ENCODE data around the gene CUL4A. TPM values are rescaled to one million over a fixed set of nuclear protein-coding genes. Genes with fewer than 3 reads are reported as not detected.
A peak's percentile ranks its signal among the peaks of the same experiment; 100 is the strongest.
"Not testable (repeated sequence)": the region's sequence is repeated elsewhere in the genome, so short reads cannot be mapped to it uniquely, and the experiment has no call there.

CUL4A gene
- total RNA-seq, 1 donor from 2014 or later, result 79.4 TPM

GRCh38 chr13:113233101-113233500, 23.7 kb downstream of the CUL4A start:
- DNase-seq (ENCODE audit: low read depth in 2 of 2), result no peak

- DNase-seq (ENCODE audit: low read depth in 2 of 2), result no peak
Observed at GRCh38 chr13:113238536-113238935, 29.1 kb downstream of the CUL4A start.

GRCh38 chr13:113239357-113239756, 29.9 kb downstream of the CUL4A start:
- DNase-seq (ENCODE audit: low read depth in 2 of 2), result no peak

GRCh38 chr13:113239986-113240385, 30.6 kb downstream of the CUL4A start:
- no peak for DNase-seq (ENCODE audit: low read depth in 2 of 2)

GRCh38 chr13:113241623-113242022, 32.2 kb downstream of the CUL4A start:
- DNase-seq (ENCODE audit: low read depth in 2 of 2), result not testable (repeated sequence)

- no peak for DNase-seq (ENCODE audit: low read depth in 2 of 2)
Observed at GRCh38 chr13:113243847-113244246, 34.4 kb downstream of the CUL4A start.

GRCh38 chr13:113245849-113246796, 36.7 kb downstream of the CUL4A start:
- DNase-seq (ENCODE audit: low read depth in 2 of 2), result peak in 1 of 2 donors; percentile 21

GRCh38 chr13:113252516-113253095, 43.2 kb downstream of the CUL4A start:
- DNase-seq (ENCODE audit: low read depth in 2 of 2), result no peak

GRCh38 chr13:113257908-113258307, 48.5 kb downstream of the CUL4A start:
- not testable (repeated sequence) for DNase-seq (ENCODE audit: low read depth in 2 of 2)

- no peak for DNase-seq (ENCODE audit: low read depth in 2 of 2)
Observed at GRCh38 chr13:113258321-113259054, 49.1 kb downstream of the CUL4A start.

GRCh38 chr13:113260996-113261395, 51.6 kb downstream of the CUL4A start:
- DNase-seq (ENCODE audit: low read depth in 2 of 2), result no peak

GRCh38 chr13:113263016-113263415, 53.6 kb downstream of the CUL4A start:
- not testable (repeated sequence) for DNase-seq (ENCODE audit: low read depth in 2 of 2)

GRCh38 chr13:113267642-113268405, 58.4 kb downstream of the CUL4A start:
- no peak for DNase-seq (ENCODE audit: low read depth in 2 of 2)

- DNase-seq (ENCODE audit: low read depth in 2 of 2), result no peak
Observed at GRCh38 chr13:113272031-113272430, 62.6 kb downstream of the CUL4A start.

- no peak for DNase-seq (ENCODE audit: low read depth in 2 of 2)
Observed at GRCh38 chr13:113272701-113273181, 63.3 kb downstream of the CUL4A start.

- no peak for DNase-seq (ENCODE audit: low read depth in 2 of 2)
Observed at GRCh38 chr13:113273321-113273720, 63.9 kb downstream of the CUL4A start.

GRCh38 chr13:113273851-113274590, 64.6 kb downstream of the CUL4A start:
- DNase-seq (ENCODE audit: low read depth in 2 of 2), result peak in 1 of 2 donors; percentile 57

- no peak for DNase-seq (ENCODE audit: low read depth in 2 of 2)
Observed at GRCh38 chr13:113274721-113275120, 65.3 kb downstream of the CUL4A start.

- DNase-seq (ENCODE audit: low read depth in 2 of 2), result peak; percentile 65 to 71
Observed at GRCh38 chr13:113275387-113275786, 66.0 kb downstream of the CUL4A start.

GRCh38 chr13:113280126-113280525, 70.7 kb downstream of the CUL4A start:
- DNase-seq (ENCODE audit: low read depth in 2 of 2), result no peak

All from lung microvascular endothelial cell (primary cell).